ENCODE results near the gene DGUOK.

The DGUOK gene

DNA sequence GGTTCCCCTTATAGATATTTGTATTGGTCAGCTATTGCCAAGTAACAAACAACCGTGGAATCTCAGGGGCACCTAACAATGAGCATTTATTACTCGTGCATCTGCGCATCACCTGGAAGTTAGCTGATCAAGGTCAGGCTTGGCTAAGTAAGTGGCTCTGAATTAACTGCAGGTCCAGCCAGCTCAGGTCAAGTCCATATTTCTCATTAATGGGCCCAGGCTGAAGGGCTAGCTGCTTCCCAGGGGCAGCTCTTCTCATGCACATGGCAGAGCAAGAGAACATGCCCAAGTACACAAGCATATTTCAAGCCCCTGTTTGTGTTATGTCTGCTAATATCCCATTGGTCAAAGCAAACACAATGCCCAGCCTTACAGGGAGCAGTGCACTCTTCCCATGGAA is 7.8 kb upstream of the DGUOK start:
- TF ChIP-seq CTCF (IDR thresholded peaks at IDR 0.05; ENCODE audit: low read depth, low read length) = no peak
- no peak for DNase-seq (ENCODE audit: extremely low read depth, low read depth)

DNA sequence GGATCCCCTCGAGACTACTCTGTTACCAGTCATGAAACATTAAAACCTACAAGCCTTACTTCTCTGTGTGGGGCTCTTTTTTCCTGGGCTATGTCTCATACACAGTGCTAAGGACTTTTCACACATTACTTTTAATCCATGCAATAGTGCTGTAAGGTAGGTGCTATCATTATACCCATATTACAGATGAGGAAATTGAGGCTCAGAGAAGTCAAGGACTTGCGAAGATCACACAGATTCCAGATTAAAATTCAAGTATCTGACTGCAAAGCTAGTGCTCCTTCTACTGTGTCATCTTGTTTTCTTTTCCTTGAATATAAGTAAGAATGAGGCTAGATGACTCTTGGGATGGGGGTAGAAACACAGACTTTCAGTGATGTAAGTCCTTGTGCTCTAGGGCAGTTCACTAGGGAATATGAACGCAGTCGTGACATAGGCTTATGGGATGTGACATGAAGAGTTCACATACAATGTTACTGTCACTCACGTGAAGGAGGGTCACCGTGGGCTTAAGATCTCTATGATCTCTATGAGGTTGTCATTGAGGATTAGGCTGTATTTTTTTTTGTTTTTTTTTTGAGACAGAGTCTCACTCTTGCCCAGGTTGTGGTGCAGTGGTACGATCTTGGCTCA is 7.0 kb upstream of the DGUOK start:
- DNase-seq (ENCODE audit: extremely low read depth, low read depth) = no peak
- TF ChIP-seq CTCF (IDR thresholded peaks at IDR 0.05; ENCODE audit: low read depth, low read length) = no peak

DNA sequence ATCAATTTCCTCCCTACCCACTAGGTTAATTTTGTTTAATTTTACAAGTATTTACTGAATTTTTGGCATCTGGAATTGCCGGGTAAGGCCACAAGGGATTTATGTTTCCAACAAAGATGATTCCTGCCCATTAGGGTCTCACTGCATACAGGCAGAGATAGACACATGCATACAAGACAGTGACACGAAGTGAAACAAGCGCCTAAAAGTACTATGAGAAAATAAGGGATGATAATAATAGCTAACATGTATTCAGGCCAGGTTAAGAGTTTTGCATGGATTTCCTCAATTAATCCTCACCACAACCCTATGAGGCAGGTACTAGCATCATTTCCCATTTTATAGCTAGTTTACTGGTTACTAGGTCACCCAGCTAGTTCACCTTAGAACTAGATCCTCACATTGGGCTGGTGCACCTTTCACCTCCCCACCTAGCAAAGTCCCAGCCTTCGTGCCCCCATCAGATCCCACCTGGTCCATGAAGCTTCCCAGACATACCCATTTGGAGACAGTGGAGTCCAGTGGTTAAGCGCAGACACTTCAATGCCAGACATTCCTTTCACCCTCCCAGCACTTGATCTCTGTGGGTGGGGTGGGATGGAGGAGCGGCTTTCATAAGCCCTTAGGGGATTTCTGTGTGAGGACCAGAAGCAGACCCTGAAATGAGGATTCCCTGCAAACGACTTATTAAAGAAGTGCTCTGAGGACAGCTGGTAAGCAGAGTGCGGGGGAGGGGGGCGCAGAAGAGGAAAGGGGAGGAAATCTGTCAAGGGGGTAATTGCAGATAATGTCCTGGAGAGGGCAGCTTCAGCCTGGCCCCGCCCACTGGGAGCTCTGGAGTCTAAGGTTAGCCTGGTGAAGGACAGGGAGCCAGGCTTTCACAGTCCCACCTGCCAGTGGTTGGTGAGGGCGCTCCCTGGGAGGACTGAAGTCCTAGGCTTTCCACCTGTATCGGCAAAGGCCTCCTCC is 5.8 kb upstream of the DGUOK start:
- peak; percentile 14 for TF ChIP-seq CTCF (IDR thresholded peaks at IDR 0.05; ENCODE audit: low read depth, low read length)
- DNase-seq (ENCODE audit: extremely low read depth, low read depth) = no peak

DNA sequence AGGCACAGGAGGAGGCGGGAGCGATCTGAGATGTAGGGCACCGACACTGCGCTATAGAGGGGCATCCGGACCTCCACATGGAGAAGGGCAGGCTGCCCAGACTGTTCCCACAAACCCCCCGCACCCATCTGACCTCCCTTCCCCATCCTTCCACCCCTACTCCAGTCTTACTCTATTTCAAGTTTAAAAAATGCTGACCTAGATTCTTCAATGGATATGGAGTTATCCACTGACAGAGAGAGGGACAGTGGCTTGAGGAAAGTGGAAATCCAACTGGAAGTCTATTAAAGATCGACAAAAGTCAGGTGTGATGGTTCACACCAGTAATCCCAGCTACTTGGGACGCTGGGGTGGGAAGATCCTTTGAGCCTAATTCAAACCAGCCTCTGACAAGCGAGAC is 5.1 kb upstream of the DGUOK start:
- no peak for TF ChIP-seq CTCF (IDR thresholded peaks at IDR 0.05; ENCODE audit: low read depth, low read length)
- DNase-seq (ENCODE audit: extremely low read depth, low read depth) = no peak

DNA sequence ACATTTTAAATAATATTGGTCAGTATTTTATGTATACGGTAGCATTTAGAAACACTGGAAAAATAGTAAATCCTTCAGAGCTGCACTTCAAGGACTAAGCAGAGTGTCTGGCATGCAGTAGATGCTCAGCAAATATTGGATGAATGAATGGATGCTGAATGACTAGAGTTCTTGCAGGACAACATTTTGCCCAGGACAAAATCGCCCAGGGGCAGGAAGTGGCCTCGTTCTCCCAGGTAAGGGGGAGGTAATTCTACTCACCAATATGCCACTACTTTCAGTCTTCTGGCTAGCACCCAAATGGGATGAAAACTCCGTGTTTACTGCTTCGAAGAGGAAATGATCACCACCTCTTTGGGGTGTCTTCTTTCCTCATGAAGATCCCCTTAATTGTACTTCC is 4.0 kb upstream of the DGUOK start:
- no peak for TF ChIP-seq CTCF (IDR thresholded peaks at IDR 0.05; ENCODE audit: low read depth, low read length)
- DNase-seq (ENCODE audit: extremely low read depth, low read depth) = no peak

DNA sequence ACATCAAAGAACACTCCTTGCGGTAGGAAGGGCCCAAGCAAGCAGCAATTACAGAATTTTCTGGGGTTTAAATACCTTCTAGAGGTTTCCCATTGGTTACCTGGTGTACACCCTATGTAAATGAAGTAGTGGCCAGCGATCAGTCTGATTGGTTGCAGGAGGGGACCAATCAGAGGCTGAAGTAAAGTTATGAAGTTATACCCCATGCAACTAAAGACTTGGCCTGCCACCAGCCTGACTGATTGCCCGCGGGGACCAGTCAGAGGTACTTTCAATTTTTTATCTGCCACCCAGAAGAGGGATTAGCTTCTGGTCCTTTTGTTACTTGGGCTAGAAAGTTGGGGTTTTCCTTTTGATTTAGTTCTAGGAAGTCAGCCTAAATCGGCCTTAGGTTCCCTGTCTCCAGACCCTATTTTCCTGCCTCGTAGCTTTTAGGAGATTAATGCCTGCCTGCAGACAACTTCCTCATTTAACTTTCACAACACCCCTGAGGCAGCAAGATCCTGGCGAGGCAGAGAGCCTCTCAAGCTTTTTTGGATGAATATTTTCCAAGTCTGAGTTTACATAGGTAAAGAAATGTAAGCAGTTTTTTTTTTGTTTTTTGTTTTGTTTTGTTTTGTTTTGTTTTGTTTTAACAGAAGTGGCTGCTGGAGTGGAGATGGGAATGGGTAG is 1.5 kb upstream of the DGUOK start:
- TF ChIP-seq CTCF (IDR thresholded peaks at IDR 0.05; ENCODE audit: low read depth, low read length) = no peak
- DNase-seq (ENCODE audit: extremely low read depth, low read depth) = no peak
